Posterior cingulate gyrus (tissue), 11 donors: Measurements from ENCODE around the gene ABCD2.
"Not testable (repeated sequence)": the region's sequence is repeated elsewhere in the genome, so short reads cannot be mapped to it uniquely, and the experiment has no call there.

ENCODE experiments used
- DNase-seq, 10 donors: peaks; one replicate each; pipeline versions ENCODE4 v3.0.0 to v3.0.0-alpha.2; 2020 to 2021; ENCODE audit warnings: mixed read lengths in 3 of 10
- intact Hi-C: fragments of 100-400 bp; cut with DNase I; formaldehyde crosslinking; loops from one replicate; pipeline ENCODE4 v1.15.1; 2023

ABCD2 gene

GRCh38 chr12:39619660-39620433 is at the start of gene ABCD2:
Gene ABCD2, minus strand, starts transcription at chr12:39619803. Its CDS starts 188 bp downstream, at chr12:39619615.
- peak; percentile 48 to 96 (median 76) for DNase-seq
- intact Hi-C loops = loop anchor here (5.0 to 10.0 kb wide), 3 partner anchors 178 to 303 kb away; partner anchors contain the start of gene KIF21A

DNA sequence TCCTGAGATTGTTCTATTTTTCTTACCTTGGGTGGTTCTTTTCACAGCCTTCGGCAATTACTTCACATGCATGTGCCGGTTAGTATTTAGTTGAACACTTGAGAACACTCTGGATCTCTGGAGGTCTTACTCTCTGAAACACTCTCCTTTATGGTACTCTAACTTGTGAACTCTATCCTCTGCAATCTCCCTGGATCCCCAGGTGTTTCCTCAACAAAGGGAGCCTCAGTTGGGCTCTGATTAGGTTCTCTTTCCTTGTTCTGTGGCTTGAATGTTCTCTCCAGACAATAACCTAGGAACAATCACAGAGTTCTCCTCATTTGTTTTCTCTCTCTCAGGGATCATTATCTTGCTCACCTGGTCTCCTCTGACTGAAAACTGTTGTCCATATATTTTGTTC is 40.5 kb upstream of the ABCD2 start:
- intact Hi-C loops = no loop called here
- DNase-seq = no peak

- intact Hi-C loops = no loop called here
- no peak for DNase-seq
Measured at GRCh38 chr12:39647383-39647782, 27.8 kb upstream of the ABCD2 start.

- no peak for DNase-seq
- intact Hi-C loops = no loop called here
Measured at GRCh38 chr12:39646963-39647362, 27.4 kb upstream of the ABCD2 start.

DNA sequence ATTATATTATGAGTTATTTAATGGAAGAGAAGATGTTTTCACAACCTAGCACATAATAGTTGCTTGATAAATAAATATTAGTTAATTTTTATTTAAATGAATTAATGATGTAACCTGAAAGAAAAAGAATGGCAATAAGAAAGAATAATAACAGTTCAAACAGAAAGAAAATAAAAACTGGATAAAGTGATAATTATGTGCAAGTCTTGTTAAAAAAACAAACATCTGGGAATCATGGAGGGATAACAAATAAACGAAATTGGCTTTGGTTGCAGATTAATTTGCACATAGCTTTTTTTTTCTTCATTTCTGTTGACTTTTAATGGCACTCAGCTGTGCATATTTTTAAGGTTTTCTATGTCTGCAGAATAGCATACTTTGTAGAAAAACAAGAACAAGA is 23.4 kb upstream of the ABCD2 start:
- no peak for DNase-seq
- intact Hi-C loops = no loop called here

GRCh38 chr12:39638840-39639239 is 19.2 kb upstream of the ABCD2 start:
- no peak for DNase-seq
- intact Hi-C loops = no loop called here

DNA sequence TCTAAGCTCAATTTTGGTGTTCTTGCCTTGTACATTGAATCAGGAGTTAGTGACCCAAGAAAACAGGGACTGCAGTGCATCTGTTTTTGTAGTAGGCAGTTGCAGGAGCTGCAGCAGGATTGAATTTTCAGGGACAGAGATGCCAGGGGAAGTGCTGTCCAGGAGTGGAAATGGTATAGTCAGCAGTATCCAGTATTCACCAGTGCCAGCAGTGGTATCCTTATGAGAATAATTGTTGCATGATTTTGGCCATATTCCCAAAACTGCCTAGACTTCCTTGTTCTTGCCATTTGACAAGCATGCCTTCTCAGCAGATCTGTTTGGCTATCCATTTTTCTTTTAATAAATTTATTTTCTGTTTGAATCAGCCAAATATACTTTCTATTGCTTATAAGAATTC is 18.6 kb upstream of the ABCD2 start:
- no peak for DNase-seq

DNA sequence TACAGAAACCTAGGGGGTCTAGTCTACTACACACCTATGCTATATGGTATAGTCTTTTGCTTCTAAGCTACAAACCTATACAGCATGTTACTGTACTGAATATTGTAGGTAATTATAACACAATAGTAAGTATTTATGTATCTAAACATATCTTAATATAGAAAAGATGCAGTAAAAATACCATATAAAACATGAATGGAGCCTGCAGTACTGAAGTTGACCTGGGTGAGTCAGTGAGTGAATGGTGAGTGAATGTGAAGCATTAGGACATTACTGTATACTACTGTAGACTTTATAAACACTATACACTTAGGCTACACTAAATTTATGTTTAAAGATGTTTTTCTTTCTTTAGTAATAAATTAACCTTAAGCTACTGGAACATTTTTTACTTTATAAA is 13.1 kb upstream of the ABCD2 start:
- intact Hi-C loops = no loop called here
- DNase-seq = no peak

More for the DNA sequence above, 18.6 kb upstream of the ABCD2 start:
- intact Hi-C loops = no loop called here

DNA sequence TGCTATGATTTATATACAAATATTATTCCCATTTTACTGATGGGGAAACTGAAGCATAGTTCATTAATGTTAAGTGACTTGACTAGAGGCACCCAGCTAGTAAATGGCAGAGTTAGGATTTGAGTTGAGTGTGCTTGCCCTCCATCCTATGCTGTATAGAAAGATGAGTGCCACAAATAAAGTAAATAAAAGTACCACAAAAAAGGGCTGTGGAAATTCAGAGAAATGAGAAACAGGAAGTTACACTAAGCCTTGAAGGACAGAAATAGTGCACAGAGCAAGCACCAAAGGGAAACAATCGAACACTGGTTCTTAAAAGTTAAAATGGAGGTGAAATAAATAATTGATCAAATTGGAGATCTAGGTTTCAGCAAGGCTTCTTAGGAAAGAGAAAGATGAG is 9.2 kb upstream of the ABCD2 start:
- intact Hi-C loops = no loop called here
- no peak for DNase-seq

DNA sequence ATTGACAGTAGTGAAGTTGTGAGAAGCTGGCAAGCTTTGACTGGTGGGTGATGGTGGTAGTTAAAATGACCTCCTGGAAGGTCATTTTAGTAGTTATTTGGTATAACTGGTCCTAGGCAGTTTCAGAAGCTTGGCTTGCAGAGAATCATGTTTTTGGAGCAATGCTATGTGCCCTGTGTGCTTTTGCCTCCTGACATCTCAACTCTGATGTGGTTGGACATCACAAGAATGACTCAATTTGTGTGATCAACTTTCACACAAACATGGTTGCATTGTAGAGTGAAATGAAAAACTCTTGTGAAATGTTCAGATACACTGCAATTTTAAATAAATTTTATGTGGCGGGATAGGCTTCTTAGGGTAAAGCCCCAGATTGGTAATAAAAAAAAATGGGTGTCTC is 8.3 kb upstream of the ABCD2 start:
- no peak for DNase-seq
- intact Hi-C loops = no loop called here

GRCh38 chr12:39626033-39626814 is 6.6 kb upstream of the ABCD2 start:
- peak in 1 of 10 donors; percentile 75 for DNase-seq
- intact Hi-C loops = no loop called here

DNA sequence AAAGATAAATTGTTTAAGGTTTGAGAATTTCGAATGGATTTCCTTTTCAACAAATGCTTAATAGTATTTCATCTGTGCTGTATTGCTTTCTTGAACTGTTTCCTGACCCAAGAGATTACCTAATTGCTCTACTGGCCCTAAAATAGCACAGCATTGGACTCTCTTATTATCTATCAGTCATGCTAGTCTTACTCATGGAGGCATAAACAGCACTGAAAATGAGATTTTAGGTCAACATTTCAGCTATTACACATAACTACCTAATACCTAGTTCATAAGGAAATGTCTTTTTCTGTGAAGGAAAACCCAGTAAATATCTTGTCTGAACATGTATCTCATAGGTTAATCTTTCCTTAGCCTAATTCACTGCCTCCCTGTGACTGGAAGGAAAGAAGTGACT is 4.3 kb upstream of the ABCD2 start:
- intact Hi-C loops = no loop called here
- no peak for DNase-seq

DNA sequence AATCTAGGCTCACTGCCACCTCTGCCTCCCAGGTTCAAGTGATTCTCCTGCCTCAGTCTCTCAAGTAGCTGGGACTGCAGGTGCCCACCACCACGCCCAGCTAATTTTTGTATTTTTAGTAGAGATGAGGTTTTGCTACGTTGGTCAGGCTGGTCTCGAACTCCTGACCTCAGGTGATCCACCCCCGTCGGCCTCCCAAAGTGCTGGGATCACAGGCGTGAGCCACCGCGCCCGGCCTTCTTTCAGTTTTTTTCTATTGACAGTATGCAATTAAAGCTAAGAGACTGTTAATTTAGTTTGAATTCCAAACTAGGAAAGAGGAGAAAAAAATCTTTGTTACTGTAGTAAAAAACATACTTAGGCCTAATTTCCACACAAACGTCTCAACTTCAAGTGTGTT is 3.6 kb upstream of the ABCD2 start:
- intact Hi-C loops = not testable (repeated sequence)

DNA sequence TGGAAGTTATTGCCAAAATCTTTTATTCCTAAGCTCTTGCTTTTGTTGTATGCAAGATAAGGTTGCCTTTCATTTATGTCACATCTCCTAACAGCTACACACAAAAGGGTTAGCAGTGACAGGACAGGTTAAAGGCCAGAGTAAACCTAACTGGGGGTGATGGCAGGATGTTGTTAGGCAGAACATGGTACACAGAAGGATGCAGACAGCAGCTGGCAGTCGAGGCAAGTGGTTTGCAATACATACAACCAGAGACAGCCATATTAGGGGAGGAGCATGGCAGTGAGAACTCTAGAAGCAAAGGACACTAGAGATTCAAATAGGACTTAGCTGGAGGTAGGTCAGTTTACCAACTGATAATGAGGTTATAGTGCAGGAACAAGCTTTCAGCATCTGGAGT is 2.7 kb upstream of the ABCD2 start:
- DNase-seq = no peak
- intact Hi-C loops = no loop called here

More for the DNA sequence above, 3.6 kb upstream of the ABCD2 start:
- DNase-seq = peak in 1 of 10 donors; percentile 65

GRCh38 chr12:39621670-39622069 is 2.1 kb upstream of the ABCD2 start:
- DNase-seq = no peak
- intact Hi-C loops = no loop called here

DNA sequence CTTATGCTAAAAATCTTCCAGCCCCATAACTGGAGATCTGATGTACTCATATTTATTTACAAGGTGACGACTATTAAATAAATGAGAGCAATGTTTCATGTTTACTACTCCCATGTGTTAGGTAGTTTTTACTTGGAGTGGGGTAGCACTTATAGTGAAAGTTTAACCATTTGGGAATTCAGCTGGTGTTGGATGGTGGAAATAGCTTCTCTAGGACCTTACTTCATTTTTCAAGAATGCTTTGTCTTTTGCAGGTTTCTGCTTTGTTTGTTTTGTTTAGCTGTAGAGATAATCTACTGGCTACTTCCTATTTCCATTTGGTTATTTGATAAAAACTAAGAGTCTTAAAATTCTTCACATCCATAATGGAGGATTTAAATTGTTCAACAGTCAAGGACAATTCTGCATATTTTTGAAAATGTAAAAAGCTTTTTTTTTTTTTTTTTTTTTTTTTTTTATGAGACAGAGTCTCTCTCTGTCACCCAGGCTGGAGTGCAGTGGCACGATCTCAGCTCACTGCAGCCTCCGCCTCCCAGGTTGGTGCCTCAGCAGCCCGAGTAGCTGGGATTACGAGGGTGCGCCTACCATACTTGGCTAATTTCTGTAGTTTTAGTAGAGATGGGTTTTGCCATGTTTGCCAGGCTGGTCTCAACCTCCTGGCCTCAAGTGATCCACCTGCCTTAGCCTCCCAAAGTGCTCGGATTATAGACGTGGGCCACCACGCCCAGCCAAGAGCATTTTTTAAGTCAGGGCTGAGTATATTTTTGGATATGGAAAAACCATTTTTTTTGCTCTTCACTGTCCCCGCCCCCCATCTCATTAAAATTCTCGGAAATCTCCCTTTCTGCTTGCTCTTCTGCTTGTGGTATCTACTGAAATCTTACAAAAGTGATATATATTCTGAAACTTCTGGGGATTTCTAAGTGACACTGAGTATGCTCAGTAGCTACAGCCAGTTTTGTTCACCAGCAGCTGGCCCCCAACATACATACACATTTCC is 1.4 kb upstream of the ABCD2 start:
- intact Hi-C loops = no loop called here
- DNase-seq = peak in 3 of 10 donors; percentile 67 to 85 (median 75)

DNA sequence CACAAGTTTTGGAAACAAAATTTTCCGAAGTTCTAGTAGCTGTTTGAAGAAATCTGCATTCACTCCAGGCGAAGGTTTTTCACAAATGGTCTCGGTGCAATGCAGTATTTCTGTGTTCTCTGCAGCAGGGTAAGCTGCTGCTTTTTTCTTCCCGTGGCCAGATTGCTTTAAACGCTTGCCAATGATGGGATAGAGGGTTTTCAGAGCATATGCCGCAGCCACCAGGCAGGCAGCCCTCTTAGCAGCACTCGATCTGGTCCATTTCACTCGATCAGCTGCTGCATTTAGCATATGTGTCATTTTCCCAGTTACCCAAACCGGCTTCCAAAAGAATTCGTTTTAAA is 315 bp downstream of the ABCD2 start:
- peak in 5 of 10 donors; percentile 16 to 82 (median 37) for DNase-seq
- intact Hi-C loops = loop anchor here (5.0 to 10.0 kb wide), 3 partner anchors 177 to 302 kb away; partner anchors contain the start of gene KIF21A

DNA sequence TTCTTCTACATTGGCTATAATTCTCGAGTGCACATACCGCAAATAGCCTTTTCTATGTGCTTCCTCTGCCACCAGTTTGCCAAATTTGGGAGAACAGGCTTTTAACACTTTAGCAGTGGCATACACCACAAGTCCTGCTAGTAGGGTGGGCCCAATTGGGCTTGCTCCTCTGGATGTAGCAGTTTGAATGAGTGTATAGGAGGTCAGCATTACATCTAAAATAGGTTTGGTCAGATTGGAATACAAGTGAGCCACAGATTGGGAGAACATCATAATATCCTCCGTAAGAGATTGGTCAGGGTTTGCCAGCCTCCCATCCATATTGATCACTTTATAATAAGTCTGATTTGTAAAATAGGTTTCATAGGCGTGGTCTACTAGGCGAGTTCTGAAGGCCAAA is 902 bp downstream of the ABCD2 start:
- no peak for DNase-seq
- intact Hi-C loops = loop anchor here (5.0 to 10.0 kb wide), 3 partner anchors 176 to 301 kb away; partner anchors contain the start of gene KIF21A

DNA sequence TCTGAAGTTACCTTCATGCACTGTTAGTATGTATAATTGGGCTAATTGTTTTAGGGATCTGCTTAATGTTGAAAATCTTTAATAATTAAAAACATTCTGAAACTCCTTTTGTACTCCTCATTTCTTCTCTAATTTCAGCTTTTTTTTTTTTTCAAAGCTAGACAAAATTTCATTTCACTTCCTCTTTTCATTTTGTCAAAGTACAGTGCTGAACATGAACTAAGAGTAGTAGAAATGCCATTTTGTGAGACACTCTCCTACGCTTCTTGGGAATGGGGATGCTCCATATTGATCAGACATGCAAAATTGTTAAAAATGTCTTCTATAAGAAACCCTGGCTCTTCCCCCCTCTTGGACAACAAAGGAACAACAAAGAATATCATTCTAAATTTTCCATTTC is 1.7 kb downstream of the ABCD2 start:
- intact Hi-C loops = loop anchor here (5.0 to 10.0 kb wide), 3 partner anchors 176 to 301 kb away; partner anchors contain the start of gene KIF21A
- DNase-seq = no peak

DNA sequence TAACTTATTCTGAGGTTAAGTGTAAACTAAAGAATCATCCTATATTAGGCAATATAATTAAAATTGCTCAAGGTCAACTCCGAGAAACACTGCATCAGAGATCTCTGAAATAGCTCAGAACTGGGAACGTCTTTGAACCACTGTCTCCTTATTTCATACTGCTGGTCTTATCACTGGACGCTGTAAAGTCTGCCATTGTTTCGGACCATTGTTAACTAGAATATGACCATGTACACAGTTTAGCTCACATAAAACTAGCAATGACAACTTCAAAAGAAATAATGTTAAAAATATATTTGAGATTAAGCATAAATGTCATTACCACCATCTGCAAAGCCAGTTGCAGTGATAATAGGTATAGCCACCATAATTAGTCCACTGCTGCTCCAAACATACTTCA is 2.9 kb downstream of the ABCD2 start:
- intact Hi-C loops = loop anchor here (5.0 to 10.0 kb wide), 3 partner anchors 174 to 299 kb away; partner anchors contain the start of gene KIF21A
- no peak for DNase-seq
